GM20000 (cell line): Measurements from ENCODE around the gene GPR3.

Experiments used
- DNase-seq: peaks from one replicate; pipeline ENCODE4 v3.0.0; 2012; ENCODE audit warnings: low spot score
- CTCF ChIP-seq: IDR thresholded peaks from 2 replicates; pipeline ENCODE4 v1.5.1; 2012; ENCODE audit warnings: mild to moderate bottlenecking, control low read depth; ENCODE audit errors: extremely low read depth, missing control alignments

The GPR3 gene

GRCh38 chr1:27355683-27356082 lies 36.7 kb upstream of the GPR3 start:
- TF ChIP-seq CTCF, result no peak
- no peak for DNase-seq

- DNase-seq, result no peak
- no peak for TF ChIP-seq CTCF
Observed at GRCh38 chr1:27356277-27356618, 36.2 kb upstream of the GPR3 start.

- no peak for DNase-seq
Observed at GRCh38 chr1:27356619-27357280, 35.7 kb upstream of the GPR3 start.

GRCh38 chr1:27357281-27358037 lies 35.0 kb upstream of the GPR3 start:
- peak; percentile 88 for TF ChIP-seq CTCF
- DNase-seq, result peak; percentile 96

More at GRCh38 chr1:27356619-27357280, 35.7 kb upstream of the GPR3 start:
- no peak for TF ChIP-seq CTCF

- no peak for TF ChIP-seq CTCF
- no peak for DNase-seq
Observed at GRCh38 chr1:27358038-27358927, 34.1 kb upstream of the GPR3 start.

GRCh38 chr1:27358928-27359313 lies 33.5 kb upstream of the GPR3 start:
- no peak for DNase-seq
- no peak for TF ChIP-seq CTCF

- DNase-seq, result no peak
- TF ChIP-seq CTCF, result no peak
Observed at GRCh38 chr1:27359822-27360158, 32.6 kb upstream of the GPR3 start.
